ENCODE results near the gene CABLES1. TPM values are rescaled to one million over a fixed set of nuclear protein-coding genes. Genes with fewer than 3 reads are reported as not detected.

The CABLES1 gene
- total and polyA plus RNA-seq, 2 of the 8 experiments (the other 6 are each of a cell fraction or from before 2014, with no cell fraction given), result 9.2 to 26.4 TPM

GRCh38 chr18:23126376-23127056 lies 8.8 kb upstream of the CABLES1 start (continued):
- no peak for TF ChIP-seq CTCF (IDR thresholded peaks at IDR 0.05; ENCODE audit: control extremely low read depth in 1 of 3, insufficient read depth in 1 of 3, low read depth in 1 of 3, low read length in 3 of 3)
- TF ChIP-seq FOSL1 (IDR thresholded peaks at IDR 0.05; ENCODE audit: insufficient read depth, low read depth, low read length), result no peak
- TF ChIP-seq CBX8 (IDR thresholded peaks at IDR 0.05; ENCODE audit: borderline replicate concordance, low read depth, low read length), result no peak
- no peak for TF ChIP-seq RBBP5 (IDR thresholded peaks at IDR 0.05; ENCODE audit: borderline replicate concordance, low read depth, low read length)
